ENCODE results near the gene CHN2.

DNA sequence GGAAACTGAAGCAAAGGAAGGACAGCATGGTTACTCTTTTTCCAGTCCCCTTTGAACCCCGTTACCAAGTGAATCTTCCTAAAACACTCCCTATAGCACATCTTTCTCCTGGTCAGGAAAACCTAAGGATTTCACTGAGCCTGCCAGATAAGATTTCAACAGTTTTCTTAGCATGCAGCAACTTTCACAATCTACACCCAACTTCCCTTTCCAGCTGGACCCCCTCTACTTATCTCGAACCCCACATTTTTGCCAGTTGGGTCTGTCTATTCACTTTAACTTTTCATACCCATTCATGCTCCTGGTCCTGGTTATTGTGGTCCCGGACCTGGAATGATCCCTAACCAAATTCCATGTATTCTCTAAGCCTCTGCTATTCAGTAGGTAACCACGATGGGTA is 33.3 kb upstream of the CHN2 start:
- TF ChIP-seq POLR2AphosphoS5 (IDR thresholded peaks at IDR 0.05; ENCODE audit: low read depth, low read length) (no peak), TAF1 (IDR thresholded peaks at IDR 0.05; ENCODE audit: borderline replicate concordance, insufficient read depth, low read length) (no peak)

All from PFSK-1 (cell line).